ENCODE data around the gene SMTN. TPM values are rescaled to one million over a fixed set of nuclear protein-coding genes. Genes with fewer than 3 reads are reported as not detected.
"Not testable (repeated sequence)": the region's sequence is repeated elsewhere in the genome, so short reads cannot be mapped to it uniquely, and the experiment has no call there.

Gene SMTN
- total RNA-seq, 2 donors from 2014 or later, result 33.1 to 40.2 TPM

DNA sequence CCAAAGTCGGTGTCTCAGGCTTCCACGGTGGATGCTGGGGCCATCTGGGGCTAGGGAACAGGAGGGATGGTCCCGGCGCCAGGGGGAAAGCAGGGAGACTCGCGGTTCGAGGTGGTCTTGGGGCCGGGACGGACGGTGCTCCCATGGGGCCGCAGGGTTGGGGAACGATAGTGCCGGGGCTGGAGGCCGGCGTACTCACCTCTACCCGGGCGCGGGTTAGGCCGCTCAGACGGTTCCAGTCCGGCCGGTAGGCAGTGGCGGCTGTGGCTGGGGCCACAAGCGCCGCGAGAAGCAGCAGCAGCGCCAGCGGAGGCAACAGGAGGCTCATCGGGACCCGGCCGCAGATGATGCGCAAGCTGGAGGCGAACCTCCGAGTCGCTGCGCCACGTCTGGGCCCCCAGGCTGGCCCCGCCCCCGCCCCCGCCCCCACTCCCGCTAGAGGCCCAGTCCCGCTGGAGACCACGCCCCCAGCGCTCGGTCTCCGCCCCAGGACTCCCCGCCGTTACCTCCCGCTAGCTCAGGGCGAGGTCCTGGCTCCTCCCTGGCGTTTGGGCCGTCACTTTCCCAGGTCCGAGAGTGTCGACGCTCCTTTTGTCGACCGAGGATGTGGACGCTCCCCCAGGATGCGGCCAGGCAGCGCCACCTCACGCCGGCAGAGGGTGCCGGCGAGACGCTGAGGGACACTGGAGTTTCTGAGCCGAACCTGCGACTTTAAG lies 26.2 kb downstream of the SMTN start, which contains the start of gene SELENOM:
TSS of gene SELENOM (minus strand) at position 391 of the 716 bp plus-strand sequence. CDS start at position 328, 63 bp downstream.
- peak; percentile 89 to 91 for DNase-seq
- Mint-ChIP-seq H3K27me3 (ENCODE audit: low read depth) (no peaks in the 10 kb centered on the region), H3K27ac (peak within 1 kb of the TSS; percentile 88), H3K4me1 (ENCODE audit: low read depth) (peaks cover 23% of the 10 kb centered on the region), H3K9me3 (no peaks in the 10 kb centered on the region), H3K36me3 (ENCODE audit: insufficient read depth in 2 of 2) (no peaks in the 10 kb centered on the region), H3K4me3 (peak within 1 kb of the TSS; percentile 95 to 99)
- ATAC-seq (replicated peaks in 1 of 2), result peak; percentile 94 to 96

- ATAC-seq (replicated peaks in 1 of 2) (peak; percentile 21 to 28), DNase-seq (no peak)
- H3K9me3 Mint-ChIP-seq, result peaks cover 0 to 2% of the 10 kb centered on the region in 2 donors
- H3K4me1 Mint-ChIP-seq (ENCODE audit: low read depth), result peaks cover 23% of the 10 kb centered on the region
- no peaks in the 10 kb centered on the region for H3K27me3 Mint-ChIP-seq (ENCODE audit: low read depth)
- H3K27ac Mint-ChIP-seq, result peak overlapping the region; percentile 31
- no peaks in the 10 kb centered on the region for H3K36me3 Mint-ChIP-seq (ENCODE audit: insufficient read depth in 2 of 2)
- H3K4me3 Mint-ChIP-seq, result peak overlapping the region; percentile 95 to 99
Measured at GRCh38 chr22:31107894-31108218, 26.7 kb downstream of the SMTN start.

DNA sequence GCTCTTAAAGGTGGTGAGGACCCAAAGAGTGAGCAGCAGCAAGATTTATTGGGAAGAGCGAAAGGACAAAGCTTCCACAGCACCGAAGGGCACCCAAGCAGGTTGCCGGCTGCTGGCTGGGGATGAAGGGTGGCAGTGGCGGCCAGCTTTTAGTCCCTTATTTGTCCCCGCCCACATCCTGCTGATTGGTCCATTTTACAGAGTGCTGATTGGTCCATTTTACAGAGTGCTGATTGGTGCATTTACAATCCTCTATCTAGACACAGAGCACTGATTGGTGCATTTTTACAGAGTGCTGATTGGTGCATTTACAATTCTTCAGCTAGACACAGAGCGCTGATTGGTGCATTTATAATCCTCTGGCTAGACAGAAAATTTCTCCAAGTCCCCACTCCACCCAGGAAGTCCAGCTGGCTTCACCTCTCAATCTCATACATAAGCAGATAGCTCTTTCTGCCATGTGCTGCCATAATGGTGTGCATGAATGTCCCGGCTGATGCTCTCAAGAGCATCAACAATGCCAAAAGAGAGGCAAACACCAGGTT lies 31.5 kb downstream of the SMTN start:
- not testable (repeated sequence) for ATAC-seq (replicated peaks in 1 of 2); DNase-seq; H3K36me3 Mint-ChIP-seq (ENCODE audit: insufficient read depth in 2 of 2); H3K9me3 Mint-ChIP-seq; H3K27me3 Mint-ChIP-seq (ENCODE audit: low read depth); H3K27ac Mint-ChIP-seq; H3K4me3 Mint-ChIP-seq; H3K4me1 Mint-ChIP-seq (ENCODE audit: low read depth)

GRCh38 chr22:31118046-31118820 lies 37.1 kb downstream of the SMTN start:
- no peak overlapping the region for H3K4me3 Mint-ChIP-seq
- H3K4me1 Mint-ChIP-seq (ENCODE audit: low read depth), result peaks cover 4% of the 10 kb centered on the region
- no peaks in the 10 kb centered on the region for H3K36me3 Mint-ChIP-seq (ENCODE audit: insufficient read depth in 2 of 2)
- H3K9me3 Mint-ChIP-seq, result no peaks in the 10 kb centered on the region
- H3K27ac Mint-ChIP-seq, result no peak overlapping the region
- DNase-seq, result no peak
- no peaks in the 10 kb centered on the region for H3K27me3 Mint-ChIP-seq (ENCODE audit: low read depth)
- no peak for ATAC-seq (replicated peaks in 1 of 2)

DNA sequence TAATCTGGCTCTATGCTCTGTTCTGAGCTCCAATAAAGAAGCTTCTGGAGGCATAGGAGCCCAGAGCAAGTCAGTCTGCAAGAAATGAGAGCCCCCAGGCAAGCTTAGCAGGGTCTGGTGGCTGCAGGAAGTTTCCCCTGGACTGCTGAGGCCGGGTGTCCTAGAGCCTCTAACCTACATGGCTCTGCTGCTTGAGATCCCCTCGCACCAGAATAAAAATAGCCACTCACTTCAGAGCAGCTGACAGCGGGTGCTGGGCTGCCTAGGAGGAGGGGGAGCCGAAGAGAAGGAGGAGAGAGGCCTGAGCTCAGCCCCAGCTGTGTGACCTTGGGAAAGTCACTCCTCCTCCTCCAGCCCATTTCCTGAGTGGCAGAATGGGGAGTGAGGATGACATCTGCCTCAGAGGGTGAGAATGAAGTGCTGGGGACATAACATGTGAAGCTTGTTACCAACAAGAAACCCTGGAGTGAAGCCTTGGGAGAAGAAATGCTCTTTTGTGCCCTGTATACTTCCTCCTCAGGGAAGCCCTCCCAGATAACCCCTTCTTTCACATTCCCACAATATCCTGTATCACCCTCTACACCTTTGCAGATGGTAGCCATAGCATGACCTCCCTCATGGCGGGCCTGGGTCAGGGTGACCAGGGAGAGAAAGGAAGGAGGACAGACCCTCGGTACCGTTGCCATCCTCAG lies 38.1 kb downstream of the SMTN start:
- no peaks in the 10 kb centered on the region for H3K27me3 Mint-ChIP-seq (ENCODE audit: low read depth)
- no peak for ATAC-seq (replicated peaks in 1 of 2)
- no peaks in the 10 kb centered on the region for H3K36me3 Mint-ChIP-seq (ENCODE audit: insufficient read depth in 2 of 2)
- no peak overlapping the region for H3K4me3 Mint-ChIP-seq
- H3K9me3 Mint-ChIP-seq, result no peaks in the 10 kb centered on the region
- no peak for DNase-seq
- peaks cover 4% of the 10 kb centered on the region for H3K4me1 Mint-ChIP-seq (ENCODE audit: low read depth)
- H3K27ac Mint-ChIP-seq, result no peak overlapping the region

GRCh38 chr22:31120230-31120629 lies 39.1 kb downstream of the SMTN start:
- H3K4me1 Mint-ChIP-seq (ENCODE audit: low read depth), result peaks cover 4% of the 10 kb centered on the region
- no peak overlapping the region for H3K27ac Mint-ChIP-seq
- ATAC-seq (replicated peaks in 1 of 2), result no peak
- H3K9me3 Mint-ChIP-seq, result no peaks in the 10 kb centered on the region
- no peak overlapping the region for H3K4me3 Mint-ChIP-seq
- no peaks in the 10 kb centered on the region for H3K27me3 Mint-ChIP-seq (ENCODE audit: low read depth)
- H3K36me3 Mint-ChIP-seq (ENCODE audit: insufficient read depth in 2 of 2), result no peaks in the 10 kb centered on the region
- no peak for DNase-seq

- H3K36me3 Mint-ChIP-seq (ENCODE audit: insufficient read depth in 2 of 2), result no peaks in the 10 kb centered on the region
- no peak overlapping the region for H3K4me3 Mint-ChIP-seq
- H3K27me3 Mint-ChIP-seq (ENCODE audit: low read depth), result no peaks in the 10 kb centered on the region
- H3K9me3 Mint-ChIP-seq, result no peaks in the 10 kb centered on the region
- no peak for ATAC-seq (replicated peaks in 1 of 2)
- no peak overlapping the region for H3K27ac Mint-ChIP-seq
- H3K4me1 Mint-ChIP-seq (ENCODE audit: low read depth), result peaks cover 4% of the 10 kb centered on the region
- no peak for DNase-seq
Measured at GRCh38 chr22:31120642-31121041, 39.5 kb downstream of the SMTN start.

GRCh38 chr22:31121403-31121802 lies 40.3 kb downstream of the SMTN start:
- H3K27ac Mint-ChIP-seq, result no peak overlapping the region
- peaks cover 4% of the 10 kb centered on the region for H3K4me1 Mint-ChIP-seq (ENCODE audit: low read depth)
- H3K27me3 Mint-ChIP-seq (ENCODE audit: low read depth), result no peaks in the 10 kb centered on the region
- DNase-seq, result no peak
- no peak for ATAC-seq (replicated peaks in 1 of 2)
- no peaks in the 10 kb centered on the region for H3K36me3 Mint-ChIP-seq (ENCODE audit: insufficient read depth in 2 of 2)
- no peaks in the 10 kb centered on the region for H3K9me3 Mint-ChIP-seq
- H3K4me3 Mint-ChIP-seq, result no peak overlapping the region

- H3K36me3 Mint-ChIP-seq (ENCODE audit: insufficient read depth in 2 of 2), result no peaks in the 10 kb centered on the region
- DNase-seq (no peak), ATAC-seq (replicated peaks in 1 of 2) (no peak)
- H3K4me3 Mint-ChIP-seq, result no peak overlapping the region
- H3K27me3 Mint-ChIP-seq (ENCODE audit: low read depth), result no peaks in the 10 kb centered on the region
- H3K4me1 Mint-ChIP-seq (ENCODE audit: low read depth), result peaks cover 4% of the 10 kb centered on the region
- no peak overlapping the region for H3K27ac Mint-ChIP-seq
- no peaks in the 10 kb centered on the region for H3K9me3 Mint-ChIP-seq
Measured at GRCh38 chr22:31122196-31122531, 41.0 kb downstream of the SMTN start.

- Mint-ChIP-seq H3K27ac (no peak within 1 kb of the TSS), H3K4me1 (ENCODE audit: low read depth) (peaks cover 4% of the 10 kb centered on the region), H3K9me3 (no peaks in the 10 kb centered on the region), H3K27me3 (ENCODE audit: low read depth) (no peaks in the 10 kb centered on the region), H3K4me3 (no peak within 1 kb of the TSS), H3K36me3 (ENCODE audit: insufficient read depth in 2 of 2) (no peaks in the 10 kb centered on the region)
- ATAC-seq (replicated peaks in 1 of 2) (no peak), DNase-seq (no peak)
Measured at GRCh38 chr22:31122532-31123291, 41.6 kb downstream of the SMTN start, which contains the start of gene INPP5J. TSS of gene INPP5J (plus strand) at chr22:31122966. CDS start at chr22:31123015, 49 bp downstream.

DNA sequence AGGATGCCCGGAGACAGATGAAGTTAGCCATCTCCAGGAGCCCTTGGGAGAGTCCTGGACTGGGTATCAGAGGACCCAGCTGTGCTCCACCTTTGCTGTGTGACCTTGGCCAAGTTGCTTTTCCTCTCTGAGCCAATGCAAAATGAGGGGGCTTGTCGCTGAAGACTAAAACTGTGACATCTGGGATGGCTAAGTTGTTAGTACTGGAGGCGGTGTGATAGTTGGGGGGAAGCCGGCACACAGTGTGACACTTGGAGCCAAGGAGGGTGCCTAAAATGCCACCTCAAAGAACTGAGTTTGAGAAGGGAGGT lies 42.1 kb downstream of the SMTN start:
- no peaks in the 10 kb centered on the region for H3K27me3 Mint-ChIP-seq (ENCODE audit: low read depth)
- H3K27ac Mint-ChIP-seq, result no peak overlapping the region
- ATAC-seq (replicated peaks in 1 of 2) (no peak), DNase-seq (no peak)
- H3K4me3 Mint-ChIP-seq, result no peak overlapping the region
- no peaks in the 10 kb centered on the region for H3K36me3 Mint-ChIP-seq (ENCODE audit: insufficient read depth in 2 of 2)
- H3K9me3 Mint-ChIP-seq, result no peaks in the 10 kb centered on the region
- H3K4me1 Mint-ChIP-seq (ENCODE audit: low read depth), result peaks cover 4% of the 10 kb centered on the region

DNA sequence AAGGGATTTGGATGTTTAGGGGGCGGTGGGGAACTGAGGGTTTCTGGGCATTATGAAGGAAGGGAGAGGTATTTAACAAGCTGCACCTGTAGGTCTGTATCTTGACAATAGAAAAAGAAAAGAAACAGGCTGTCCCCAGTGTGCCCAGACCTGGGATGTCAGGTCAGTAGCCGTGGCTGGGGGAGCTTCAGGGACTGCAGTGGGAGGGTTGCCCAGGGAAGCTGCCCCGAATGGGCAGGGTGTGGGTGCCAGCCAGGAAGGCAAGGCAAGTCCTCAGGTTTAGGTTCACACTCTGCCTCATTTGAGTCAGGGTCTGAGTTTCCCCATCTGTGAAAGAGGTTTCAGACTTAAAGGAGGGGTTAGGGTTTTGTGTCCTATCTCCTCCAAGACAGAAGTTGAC lies 43.2 kb downstream of the SMTN start:
- H3K4me1 Mint-ChIP-seq (ENCODE audit: low read depth), result peaks cover 4% of the 10 kb centered on the region
- H3K9me3 Mint-ChIP-seq, result no peaks in the 10 kb centered on the region
- H3K27me3 Mint-ChIP-seq (ENCODE audit: low read depth), result no peaks in the 10 kb centered on the region
- H3K4me3 Mint-ChIP-seq, result no peak overlapping the region
- ATAC-seq (replicated peaks in 1 of 2), result no peak
- no peaks in the 10 kb centered on the region for H3K36me3 Mint-ChIP-seq (ENCODE audit: insufficient read depth in 2 of 2)
- DNase-seq, result no peak
- H3K27ac Mint-ChIP-seq, result no peak overlapping the region
